Tibial artery (tissue), 4 donors: Measurements from ENCODE around the gene ARG1.

Source experiments
- DNase-seq, 2 donors: peaks; one replicate each; pipeline ENCODE4 v3.0.0-alpha.2; 2019
- H3K27ac ChIP-seq, 2 donors: fragments of 200-600 bp; sonication (generic) in 1 of 2; 1 replicate in 1 of 2; 2 replicates in 1 of 2; pipeline ENCODE4 v1.5.1; 2018 to 2019; ENCODE audit warnings: mild to moderate bottlenecking in 1 of 2
- H3K27me3 ChIP-seq, 2 donors: fragments of 200-600 bp; sonication (generic) in 1 of 2; one replicate each; pipeline versions ENCODE4 v1.5.1 to v1.6.0; 2016 to 2019
- H3K36me3 ChIP-seq, 3 donors: fragments of 200-600 bp; sonication (generic) in 2 of 3; one replicate each; pipeline ENCODE4 v1.5.1; 2016 to 2019; ENCODE audit warnings: mild to moderate bottlenecking in 2 of 3
- H3K4me1 ChIP-seq, 4 donors: fragments of 200-600 bp; sonication (generic) in 2 of 4; 1 replicate in 3 of 4; 2 replicates in 1 of 4; pipeline ENCODE4 v1.5.1; 2016 to 2019
- H3K4me3 ChIP-seq, 2 donors: fragments of 200-600 bp; sonication (generic) in 1 of 2; 1 replicate in 1 of 2; 2 replicates in 1 of 2; pipeline ENCODE4 v1.5.1; 2018 to 2019; ENCODE audit warnings: mild to moderate bottlenecking in 2 of 2
- H3K9me3 ChIP-seq, 3 donors: fragments of 200-600 bp; sonication (generic) in 1 of 3; one replicate each; pipeline ENCODE4 v1.5.1; 2016 to 2019
- intact Hi-C: fragments of 100-400 bp; cut with DNase I; formaldehyde crosslinking; loops from one replicate; pipeline ENCODE4 v1.15.0; 2023; ENCODE audit warnings: low total_unique reads
- TF ChIP-seq, protein P1 (sequence below), 2 experiments: fragments of 200-600 bp in 1 of 2; fragments of 450-650 bp in 1 of 2; IDR thresholded peaks; one replicate each; pipeline ENCODE4 v1.5.1; 2017 to 2019; ENCODE audit warnings: antibody characterized with exemption in 2 of 2, mild to moderate bottlenecking in 1 of 2, moderate library complexity in 1 of 2

ARG1 gene

DNA sequence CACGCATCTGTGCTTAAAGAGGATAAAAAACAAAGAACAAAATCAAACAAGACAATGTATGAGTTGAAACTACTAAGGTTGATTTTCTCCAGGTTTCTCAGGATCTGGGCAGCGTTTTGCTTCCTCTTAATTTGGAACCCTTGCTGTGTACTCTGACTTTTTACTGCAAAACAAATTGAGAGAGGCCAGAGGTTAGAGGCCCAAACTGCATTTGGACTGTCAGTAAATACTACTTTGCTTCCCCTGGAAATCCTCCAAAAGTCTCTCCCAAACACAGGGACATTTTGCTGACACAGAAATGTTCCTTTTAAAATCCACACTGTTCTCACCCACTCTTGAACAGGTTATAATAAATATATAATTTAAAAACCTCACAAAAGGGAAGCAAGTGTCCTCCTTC is 1.1 kb downstream of the ARG1 start:
- DNase-seq = no peak
- TF ChIP-seq, protein P1, sequence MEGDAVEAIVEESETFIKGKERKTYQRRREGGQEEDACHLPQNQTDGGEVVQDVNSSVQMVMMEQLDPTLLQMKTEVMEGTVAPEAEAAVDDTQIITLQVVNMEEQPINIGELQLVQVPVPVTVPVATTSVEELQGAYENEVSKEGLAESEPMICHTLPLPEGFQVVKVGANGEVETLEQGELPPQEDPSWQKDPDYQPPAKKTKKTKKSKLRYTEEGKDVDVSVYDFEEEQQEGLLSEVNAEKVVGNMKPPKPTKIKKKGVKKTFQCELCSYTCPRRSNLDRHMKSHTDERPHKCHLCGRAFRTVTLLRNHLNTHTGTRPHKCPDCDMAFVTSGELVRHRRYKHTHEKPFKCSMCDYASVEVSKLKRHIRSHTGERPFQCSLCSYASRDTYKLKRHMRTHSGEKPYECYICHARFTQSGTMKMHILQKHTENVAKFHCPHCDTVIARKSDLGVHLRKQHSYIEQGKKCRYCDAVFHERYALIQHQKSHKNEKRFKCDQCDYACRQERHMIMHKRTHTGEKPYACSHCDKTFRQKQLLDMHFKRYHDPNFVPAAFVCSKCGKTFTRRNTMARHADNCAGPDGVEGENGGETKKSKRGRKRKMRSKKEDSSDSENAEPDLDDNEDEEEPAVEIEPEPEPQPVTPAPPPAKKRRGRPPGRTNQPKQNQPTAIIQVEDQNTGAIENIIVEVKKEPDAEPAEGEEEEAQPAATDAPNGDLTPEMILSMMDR (IDR thresholded peaks at IDR 0.05) = no peak
- Histone ChIP-seq H3K4me3 (no peak overlapping the region), H3K27me3 (no peaks in the 10 kb centered on the region), H3K27ac (no peak overlapping the region), H3K9me3 (no peaks in the 10 kb centered on the region), H3K36me3 (peaks cover 22 to 35% (median 26%) of the 10 kb centered on the region in 3 donors), H3K4me1 (no peaks in the 10 kb centered on the region)
- intact Hi-C loops = no loop called here

DNA sequence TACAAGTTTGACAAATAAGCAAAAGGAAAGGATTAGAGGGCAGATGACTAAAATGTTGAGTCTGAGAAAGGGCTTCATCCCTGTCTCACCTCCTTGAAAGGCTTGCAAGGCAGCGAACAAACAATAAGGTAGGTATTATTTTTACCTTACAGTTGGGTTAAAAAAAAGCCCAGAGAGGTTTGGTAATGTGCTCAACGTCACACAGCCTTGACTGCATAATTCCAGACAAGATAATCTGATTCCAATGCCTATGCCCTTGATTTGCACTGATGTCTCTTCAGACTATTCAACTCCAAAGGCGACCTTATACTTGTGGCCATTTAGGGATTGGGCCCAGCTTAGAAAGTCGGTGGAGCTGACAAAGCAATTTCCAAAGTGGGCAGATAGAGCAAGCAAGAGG is 1.7 kb downstream of the ARG1 start:
- H3K27ac ChIP-seq = no peak overlapping the region
- no peaks in the 10 kb centered on the region for H3K4me1 ChIP-seq
- intact Hi-C loops = no loop called here

DNA sequence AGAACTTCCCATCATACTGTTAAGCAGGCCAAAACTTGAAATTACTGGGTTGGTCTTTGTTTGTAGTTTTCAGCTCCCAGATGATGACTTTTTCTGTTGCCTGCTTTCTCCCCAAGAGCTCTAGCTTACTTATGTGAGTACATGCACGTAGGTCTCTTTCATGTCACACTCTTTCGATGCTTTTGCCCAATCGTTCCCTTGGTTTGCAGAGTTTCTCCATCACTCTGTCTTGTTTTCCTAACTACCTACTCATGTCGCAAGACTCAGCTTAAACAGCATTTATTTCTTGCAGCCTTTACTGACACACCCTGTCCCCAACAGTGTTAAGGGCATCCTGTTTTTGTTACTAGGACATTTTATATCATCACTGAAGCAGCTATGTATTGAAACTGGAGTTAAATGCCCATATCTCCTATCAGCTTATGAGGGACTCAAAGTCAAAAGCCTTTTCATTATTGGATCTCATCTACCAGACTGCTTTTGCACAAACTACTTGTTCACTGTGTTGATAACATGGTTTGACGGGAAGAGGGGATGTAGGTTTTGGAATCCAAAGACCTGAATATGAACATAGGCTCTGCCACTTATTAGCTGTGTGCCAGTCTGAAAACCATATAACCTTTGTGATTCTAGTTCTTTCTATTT is 2.9 kb downstream of the ARG1 start:
- Histone ChIP-seq H3K4me1 (no peaks in the 10 kb centered on the region), H3K27me3 (no peaks in the 10 kb centered on the region), H3K27ac (no peak overlapping the region), H3K4me3 (no peak overlapping the region), H3K9me3 (no peaks in the 10 kb centered on the region), H3K36me3 (peaks cover 30 to 53% (median 43%) of the 10 kb centered on the region in 3 donors)
- TF ChIP-seq, protein P1 (IDR thresholded peaks at IDR 0.05) = no peak
- intact Hi-C loops = no loop called here
- no peak for DNase-seq

More for the DNA sequence above, 1.7 kb downstream of the ARG1 start:
- Histone ChIP-seq H3K36me3 (peaks cover 22 to 40% (median 31%) of the 10 kb centered on the region in 3 donors), H3K4me3 (no peak overlapping the region), H3K9me3 (no peaks in the 10 kb centered on the region), H3K27me3 (no peaks in the 10 kb centered on the region)
- no peak for DNase-seq
- TF ChIP-seq, protein P1 (IDR thresholded peaks at IDR 0.05) = no peak

DNA sequence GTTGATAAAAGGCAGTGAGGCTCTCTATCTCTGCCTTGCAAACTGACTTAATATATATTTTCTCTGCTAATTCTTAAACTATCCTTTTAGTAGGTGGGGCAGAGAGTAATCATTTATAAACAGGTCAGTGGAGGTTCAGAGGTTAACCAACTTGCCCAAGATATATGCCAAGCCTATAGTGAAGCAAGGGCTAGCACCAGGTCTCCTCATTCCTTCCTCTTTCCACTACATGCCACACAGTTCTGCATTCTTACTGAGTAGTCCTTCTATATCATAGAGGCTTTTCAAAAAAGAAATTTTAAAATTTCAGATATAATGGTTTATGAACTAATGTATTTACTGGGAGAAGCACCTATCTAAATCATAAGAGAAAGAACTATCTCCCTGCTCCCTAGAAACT is 8.5 kb downstream of the ARG1 start:
- DNase-seq = no peak
- no peaks in the 10 kb centered on the region for H3K27me3 ChIP-seq
- peaks cover 64 to 88% (median 75%) of the 10 kb centered on the region in 3 donors for H3K36me3 ChIP-seq
- intact Hi-C loops = no loop called here
- H3K4me1 ChIP-seq = no peaks in the 10 kb centered on the region
- H3K4me3 ChIP-seq = no peak overlapping the region
- no peaks in the 10 kb centered on the region for H3K9me3 ChIP-seq
- no peak overlapping the region for H3K27ac ChIP-seq
- TF ChIP-seq, protein P1 (IDR thresholded peaks at IDR 0.05) = no peak

DNA sequence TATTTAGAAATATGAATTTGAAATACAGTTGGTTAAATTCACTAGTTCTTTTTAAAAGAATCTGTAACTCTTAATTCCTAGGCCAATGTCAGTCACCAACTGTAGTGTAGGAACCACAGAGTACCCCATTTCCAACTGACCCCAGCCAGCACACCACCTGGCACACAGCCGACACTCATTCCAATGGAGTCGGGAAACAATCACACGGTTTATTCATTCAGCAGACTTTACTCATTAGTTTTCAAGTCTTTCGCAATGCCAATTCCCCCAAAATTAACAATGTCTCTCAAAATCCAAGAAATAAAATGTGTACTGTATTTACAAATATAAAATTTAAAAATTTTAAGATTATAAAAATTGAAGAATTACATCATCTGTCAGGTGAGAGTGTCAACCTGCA is 13.5 kb downstream of the ARG1 start:
- no peaks in the 10 kb centered on the region for H3K27me3 ChIP-seq
- peaks cover 78 to 97% (median 93%) of the 10 kb centered on the region in 3 donors for H3K36me3 ChIP-seq
- H3K27ac ChIP-seq = no peak overlapping the region
- H3K4me1 ChIP-seq = no peaks in the 10 kb centered on the region
- DNase-seq = no peak
- intact Hi-C loops = no loop called here
- TF ChIP-seq, protein P1 (IDR thresholded peaks at IDR 0.05) = no peak
- no peak overlapping the region for H3K4me3 ChIP-seq
- H3K9me3 ChIP-seq = no peaks in the 10 kb centered on the region
